K562 (cell line): ENCODE measurements around the gene FOCAD.

Source experiments
- ZC3H11A ChIP-seq: IDR thresholded peaks from 2 replicates; pipeline ENCODE4 v1.6.1; 2012; ENCODE audit warnings: low read depth, low read length, improper control_type of control experiment
- TF ChIP-seq, protein P1 (sequence below), 2 experiments: fragments of 450-650 bp; formaldehyde crosslinking in 1 of 2; IDR thresholded peaks; 2 replicates each; pipeline versions ENCODE4 v1.4.0 to v1.6.1; 2014 to 2020; ENCODE audit warnings: mild to moderate bottlenecking in 2 of 2, borderline replicate concordance in 1 of 2, low read depth in 1 of 2
- TF ChIP-seq, protein P2 (sequence below), 2 experiments: fragments of 450-650 bp in 1 of 2; sonication (generic) in 1 of 2; formaldehyde crosslinking in 1 of 2; IDR thresholded peaks; 2 replicates each; pipeline versions ENCODE4 v1.7.1 to v1.9.0; 2016 to 2022; ENCODE audit warnings: inconsistent platforms in 1 of 2, mild to moderate bottlenecking in 1 of 2, missing genetic modification reagents in 1 of 2

DNA sequence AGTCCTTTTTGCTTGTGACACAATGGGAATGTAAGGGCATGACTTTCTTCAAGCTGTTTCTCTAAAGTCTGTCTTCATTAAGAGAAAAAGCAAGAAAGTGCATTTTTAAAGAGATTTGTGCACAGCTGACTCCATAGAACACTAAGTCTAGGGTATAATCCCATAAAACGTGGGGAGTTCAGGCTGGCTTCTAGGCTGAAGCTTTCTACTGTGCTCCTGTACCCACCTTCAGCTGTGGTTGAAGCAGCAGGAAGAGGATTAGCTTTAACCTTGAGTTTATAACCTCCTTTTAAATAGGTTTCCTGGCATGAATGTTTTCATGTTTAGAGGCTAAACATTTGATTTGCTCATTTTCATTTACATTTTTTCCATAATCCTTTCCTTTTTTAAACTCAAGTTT lies 220.9 kb downstream of the FOCAD start:
- TF ChIP-seq, protein P1, sequence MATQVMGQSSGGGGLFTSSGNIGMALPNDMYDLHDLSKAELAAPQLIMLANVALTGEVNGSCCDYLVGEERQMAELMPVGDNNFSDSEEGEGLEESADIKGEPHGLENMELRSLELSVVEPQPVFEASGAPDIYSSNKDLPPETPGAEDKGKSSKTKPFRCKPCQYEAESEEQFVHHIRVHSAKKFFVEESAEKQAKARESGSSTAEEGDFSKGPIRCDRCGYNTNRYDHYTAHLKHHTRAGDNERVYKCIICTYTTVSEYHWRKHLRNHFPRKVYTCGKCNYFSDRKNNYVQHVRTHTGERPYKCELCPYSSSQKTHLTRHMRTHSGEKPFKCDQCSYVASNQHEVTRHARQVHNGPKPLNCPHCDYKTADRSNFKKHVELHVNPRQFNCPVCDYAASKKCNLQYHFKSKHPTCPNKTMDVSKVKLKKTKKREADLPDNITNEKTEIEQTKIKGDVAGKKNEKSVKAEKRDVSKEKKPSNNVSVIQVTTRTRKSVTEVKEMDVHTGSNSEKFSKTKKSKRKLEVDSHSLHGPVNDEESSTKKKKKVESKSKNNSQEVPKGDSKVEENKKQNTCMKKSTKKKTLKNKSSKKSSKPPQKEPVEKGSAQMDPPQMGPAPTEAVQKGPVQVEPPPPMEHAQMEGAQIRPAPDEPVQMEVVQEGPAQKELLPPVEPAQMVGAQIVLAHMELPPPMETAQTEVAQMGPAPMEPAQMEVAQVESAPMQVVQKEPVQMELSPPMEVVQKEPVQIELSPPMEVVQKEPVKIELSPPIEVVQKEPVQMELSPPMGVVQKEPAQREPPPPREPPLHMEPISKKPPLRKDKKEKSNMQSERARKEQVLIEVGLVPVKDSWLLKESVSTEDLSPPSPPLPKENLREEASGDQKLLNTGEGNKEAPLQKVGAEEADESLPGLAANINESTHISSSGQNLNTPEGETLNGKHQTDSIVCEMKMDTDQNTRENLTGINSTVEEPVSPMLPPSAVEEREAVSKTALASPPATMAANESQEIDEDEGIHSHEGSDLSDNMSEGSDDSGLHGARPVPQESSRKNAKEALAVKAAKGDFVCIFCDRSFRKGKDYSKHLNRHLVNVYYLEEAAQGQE (IDR thresholded peaks at IDR 0.05; ENCODE audit: borderline replicate concordance), result no peak
- TF ChIP-seq, protein P1 (CRISPR knock-in tag; IDR thresholded peaks at IDR 0.05; ENCODE audit: low read depth), result no peak
- TF ChIP-seq, protein P2, sequence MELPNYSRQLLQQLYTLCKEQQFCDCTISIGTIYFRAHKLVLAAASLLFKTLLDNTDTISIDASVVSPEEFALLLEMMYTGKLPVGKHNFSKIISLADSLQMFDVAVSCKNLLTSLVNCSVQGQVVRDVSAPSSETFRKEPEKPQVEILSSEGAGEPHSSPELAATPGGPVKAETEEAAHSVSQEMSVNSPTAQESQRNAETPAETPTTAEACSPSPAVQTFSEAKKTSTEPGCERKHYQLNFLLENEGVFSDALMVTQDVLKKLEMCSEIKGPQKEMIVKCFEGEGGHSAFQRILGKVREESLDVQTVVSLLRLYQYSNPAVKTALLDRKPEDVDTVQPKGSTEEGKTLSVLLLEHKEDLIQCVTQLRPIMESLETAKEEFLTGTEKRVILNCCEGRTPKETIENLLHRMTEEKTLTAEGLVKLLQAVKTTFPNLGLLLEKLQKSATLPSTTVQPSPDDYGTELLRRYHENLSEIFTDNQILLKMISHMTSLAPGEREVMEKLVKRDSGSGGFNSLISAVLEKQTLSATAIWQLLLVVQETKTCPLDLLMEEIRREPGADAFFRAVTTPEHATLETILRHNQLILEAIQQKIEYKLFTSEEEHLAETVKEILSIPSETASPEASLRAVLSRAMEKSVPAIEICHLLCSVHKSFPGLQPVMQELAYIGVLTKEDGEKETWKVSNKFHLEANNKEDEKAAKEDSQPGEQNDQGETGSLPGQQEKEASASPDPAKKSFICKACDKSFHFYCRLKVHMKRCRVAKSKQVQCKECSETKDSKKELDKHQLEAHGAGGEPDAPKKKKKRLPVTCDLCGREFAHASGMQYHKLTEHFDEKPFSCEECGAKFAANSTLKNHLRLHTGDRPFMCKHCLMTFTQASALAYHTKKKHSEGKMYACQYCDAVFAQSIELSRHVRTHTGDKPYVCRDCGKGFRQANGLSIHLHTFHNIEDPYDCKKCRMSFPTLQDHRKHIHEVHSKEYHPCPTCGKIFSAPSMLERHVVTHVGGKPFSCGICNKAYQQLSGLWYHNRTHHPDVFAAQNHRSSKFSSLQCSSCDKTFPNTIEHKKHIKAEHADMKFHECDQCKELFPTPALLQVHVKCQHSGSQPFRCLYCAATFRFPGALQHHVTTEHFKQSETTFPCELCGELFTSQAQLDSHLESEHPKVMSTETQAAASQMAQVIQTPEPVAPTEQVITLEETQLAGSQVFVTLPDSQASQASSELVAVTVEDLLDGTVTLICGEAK (IDR thresholded peaks at IDR 0.05), result no peak
- TF ChIP-seq, protein P2 (CRISPR knock-in tag; IDR thresholded peaks at IDR 0.05), result no peak
- no peak for TF ChIP-seq ZC3H11A
